ENCODE measurements around the gene FHAD1.

DNA sequence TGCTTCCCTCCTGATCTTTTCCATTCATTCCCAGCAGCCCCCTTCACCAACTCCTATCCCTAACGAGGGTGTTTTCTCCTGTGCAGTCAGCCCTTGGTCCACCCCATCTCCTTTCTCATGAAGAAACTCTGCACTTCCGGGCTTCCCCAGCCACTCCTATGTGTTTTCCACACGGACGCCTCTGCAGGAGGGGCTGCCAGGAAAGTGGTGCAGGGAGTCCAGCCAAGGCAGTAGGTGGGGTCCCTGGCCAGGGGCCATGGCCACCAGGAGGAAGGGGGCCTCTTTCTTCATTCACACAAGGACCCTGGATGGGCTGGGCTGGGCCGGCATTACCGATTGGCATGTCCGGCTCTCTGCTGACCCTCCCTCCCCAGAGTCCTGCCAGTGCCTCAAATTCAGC, 89.8 kb downstream of the FHAD1 start:
- TF ChIP-seq, protein P1, sequence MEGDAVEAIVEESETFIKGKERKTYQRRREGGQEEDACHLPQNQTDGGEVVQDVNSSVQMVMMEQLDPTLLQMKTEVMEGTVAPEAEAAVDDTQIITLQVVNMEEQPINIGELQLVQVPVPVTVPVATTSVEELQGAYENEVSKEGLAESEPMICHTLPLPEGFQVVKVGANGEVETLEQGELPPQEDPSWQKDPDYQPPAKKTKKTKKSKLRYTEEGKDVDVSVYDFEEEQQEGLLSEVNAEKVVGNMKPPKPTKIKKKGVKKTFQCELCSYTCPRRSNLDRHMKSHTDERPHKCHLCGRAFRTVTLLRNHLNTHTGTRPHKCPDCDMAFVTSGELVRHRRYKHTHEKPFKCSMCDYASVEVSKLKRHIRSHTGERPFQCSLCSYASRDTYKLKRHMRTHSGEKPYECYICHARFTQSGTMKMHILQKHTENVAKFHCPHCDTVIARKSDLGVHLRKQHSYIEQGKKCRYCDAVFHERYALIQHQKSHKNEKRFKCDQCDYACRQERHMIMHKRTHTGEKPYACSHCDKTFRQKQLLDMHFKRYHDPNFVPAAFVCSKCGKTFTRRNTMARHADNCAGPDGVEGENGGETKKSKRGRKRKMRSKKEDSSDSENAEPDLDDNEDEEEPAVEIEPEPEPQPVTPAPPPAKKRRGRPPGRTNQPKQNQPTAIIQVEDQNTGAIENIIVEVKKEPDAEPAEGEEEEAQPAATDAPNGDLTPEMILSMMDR (IDR thresholded peaks at IDR 0.05; ENCODE audit: low read depth, low read length): no peak
- no peak for TF ChIP-seq EZH2phosphoT487 (IDR thresholded peaks at IDR 0.05; ENCODE audit: low read depth)
